Coronary artery (tissue), 2 donors: ENCODE results near the gene NCAPD3.

Experiments used
- DNase-seq: peaks from one replicate; pipeline ENCODE4 v3.0.0-alpha.2; 2017; ENCODE audit warnings: low spot score
- H3K27ac ChIP-seq, 2 donors: fragments of 200-600 bp; sonication (generic); one replicate each; pipeline ENCODE4 v1.5.1; 2016 to 2019
- H3K4me3 ChIP-seq: fragments of 200-600 bp; sonication (generic); 2 replicates; pipeline ENCODE4 v1.5.1; 2016; ENCODE audit warnings: mild to moderate bottlenecking, moderate library complexity
- CTCF ChIP-seq: fragments of 200-600 bp; sonication (generic); IDR thresholded peaks from one replicate; pipeline ENCODE4 v1.5.1; 2019; ENCODE audit warnings: antibody characterized with exemption

The NCAPD3 gene

GRCh38 chr11:134154441-134154840 lies 69.3 kb downstream of the NCAPD3 start:
- no peak for DNase-seq
- TF ChIP-seq CTCF, result no peak
- Histone ChIP-seq H3K27ac (no peak overlapping the region), H3K4me3 (no peak overlapping the region)

GRCh38 chr11:134153147-134153905 lies 70.4 kb downstream of the NCAPD3 start:
- Histone ChIP-seq H3K4me3 (no peak overlapping the region), H3K27ac (no peak overlapping the region)
- TF ChIP-seq CTCF, result no peak
- no peak for DNase-seq

GRCh38 chr11:134152696-134153095 lies 71.1 kb downstream of the NCAPD3 start:
- no peak for TF ChIP-seq CTCF
- H3K27ac ChIP-seq, result no peak overlapping the region

GRCh38 chr11:134151083-134151747 lies 72.6 kb downstream of the NCAPD3 start:
- H3K27ac ChIP-seq, result no peak overlapping the region
- no peak overlapping the region for H3K4me3 ChIP-seq
- no peak for TF ChIP-seq CTCF
- no peak for DNase-seq

More at GRCh38 chr11:134152696-134153095, 71.1 kb downstream of the NCAPD3 start:
- DNase-seq, result no peak
- H3K4me3 ChIP-seq, result no peak overlapping the region

- Histone ChIP-seq H3K4me3 (no peak overlapping the region), H3K27ac (no peak overlapping the region)
- no peak for DNase-seq
- no peak for TF ChIP-seq CTCF
Observed at GRCh38 chr11:134150195-134150903, 73.4 kb downstream of the NCAPD3 start.

- H3K4me3 ChIP-seq, result no peak overlapping the region
- TF ChIP-seq CTCF, result no peak
- H3K27ac ChIP-seq, result no peak overlapping the region
- DNase-seq, result no peak
Observed at GRCh38 chr11:134149371-134149770, 74.4 kb downstream of the NCAPD3 start.
